Stimulated activated CD8-positive, alpha-beta memory T cell treated with anti-CD3 and anti-CD28 coated beads, Interleukin-4, amount 100 ng/mL, for 1 hour (primary cell): ENCODE data around the gene PSMB3.

Experiments
- DNase-seq, 2 donors: peaks; one replicate each; pipeline ENCODE4 v3.0.0-alpha.2; 2020; ENCODE audit warnings: low read depth in 2 of 2, low spot score in 1 of 2

The PSMB3 gene

GRCh38 chr17:38733982-38734973 lies 18.3 kb upstream of the PSMB3 start:
- no peak for DNase-seq

GRCh38 chr17:38735161-38735997 lies 17.2 kb upstream of the PSMB3 start:
- DNase-seq, result peak; percentile 59 to 66

GRCh38 chr17:38738007-38738662 lies 14.4 kb upstream of the PSMB3 start:
- no peak for DNase-seq

- DNase-seq, result no peak
These were observed 13.9 kb upstream of the PSMB3 start for GRCh38 chr17:38738686-38739085.

- DNase-seq, result no peak
These were observed 13.2 kb upstream of the PSMB3 start for GRCh38 chr17:38739305-38739704.

- no peak for DNase-seq
These were observed 12.5 kb upstream of the PSMB3 start for GRCh38 chr17:38740044-38740443.

- no peak for DNase-seq
These were observed 11.7 kb upstream of the PSMB3 start for GRCh38 chr17:38740806-38741205.

GRCh38 chr17:38741461-38741860 lies 11.1 kb upstream of the PSMB3 start:
- DNase-seq, result no peak

GRCh38 chr17:38741921-38742410 lies 10.6 kb upstream of the PSMB3 start:
- no peak for DNase-seq

- no peak for DNase-seq
These were observed 9.9 kb upstream of the PSMB3 start for GRCh38 chr17:38742411-38743308.

GRCh38 chr17:38743556-38744171 lies 8.9 kb upstream of the PSMB3 start:
- no peak for DNase-seq

GRCh38 chr17:38745545-38745944 lies 7.0 kb upstream of the PSMB3 start:
- DNase-seq, result no peak

- DNase-seq, result no peak
These were observed 6.3 kb upstream of the PSMB3 start for GRCh38 chr17:38746004-38746848.

- DNase-seq, result no peak
These were observed 5.6 kb upstream of the PSMB3 start for GRCh38 chr17:38746849-38747462.

- DNase-seq, result no peak
These were observed 4.9 kb upstream of the PSMB3 start for GRCh38 chr17:38747463-38748148.

GRCh38 chr17:38748149-38748891 lies 4.2 kb upstream of the PSMB3 start, which contains the start of gene PCGF2:
Gene PCGF2, minus strand, starts transcription at chr17:38748336. Its CDS starts 7,934 bp downstream, at chr17:38740402.
- no peak for DNase-seq

GRCh38 chr17:38748892-38749222 lies 3.7 kb upstream of the PSMB3 start:
- DNase-seq, result no peak
